ENCODE measurements around the gene AFDN.

DNA sequence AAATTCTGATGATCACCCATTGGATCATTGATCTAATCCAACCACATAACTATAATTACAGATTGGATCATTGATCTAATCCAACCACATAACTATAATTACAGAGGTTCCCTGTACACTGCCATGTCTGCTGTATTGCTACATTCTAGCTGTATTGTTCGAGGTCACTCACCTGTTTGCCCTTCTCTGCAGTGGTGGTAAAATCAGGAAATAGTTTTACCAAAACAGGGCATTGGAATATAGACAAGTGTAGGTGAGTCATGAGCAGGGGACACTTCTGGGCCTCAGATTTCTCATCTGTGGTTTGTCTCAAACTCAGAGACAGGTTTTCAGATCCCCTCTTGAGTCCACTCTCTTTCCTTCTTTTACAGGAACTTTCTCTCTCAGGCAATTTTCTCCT lies 9.0 kb upstream of the AFDN start:
- TF ChIP-seq CTCF (IDR thresholded peaks at IDR 0.05; ENCODE audit: insufficient read depth, low read depth, low read length) (no peak), EZH2 (IDR thresholded peaks at IDR 0.05; ENCODE audit: insufficient read depth, low read length) (no peak)

Data from astrocyte (in vitro differentiated cells and primary cell).